ENCODE measurements around the gene USHBP1. TPM values are rescaled to one million over a fixed set of nuclear protein-coding genes. Genes with fewer than 3 reads are reported as not detected.

USHBP1 gene
- total and polyA plus RNA-seq, 2 donors from 2014 or later = 7.2 to 8.9 TPM

DNA sequence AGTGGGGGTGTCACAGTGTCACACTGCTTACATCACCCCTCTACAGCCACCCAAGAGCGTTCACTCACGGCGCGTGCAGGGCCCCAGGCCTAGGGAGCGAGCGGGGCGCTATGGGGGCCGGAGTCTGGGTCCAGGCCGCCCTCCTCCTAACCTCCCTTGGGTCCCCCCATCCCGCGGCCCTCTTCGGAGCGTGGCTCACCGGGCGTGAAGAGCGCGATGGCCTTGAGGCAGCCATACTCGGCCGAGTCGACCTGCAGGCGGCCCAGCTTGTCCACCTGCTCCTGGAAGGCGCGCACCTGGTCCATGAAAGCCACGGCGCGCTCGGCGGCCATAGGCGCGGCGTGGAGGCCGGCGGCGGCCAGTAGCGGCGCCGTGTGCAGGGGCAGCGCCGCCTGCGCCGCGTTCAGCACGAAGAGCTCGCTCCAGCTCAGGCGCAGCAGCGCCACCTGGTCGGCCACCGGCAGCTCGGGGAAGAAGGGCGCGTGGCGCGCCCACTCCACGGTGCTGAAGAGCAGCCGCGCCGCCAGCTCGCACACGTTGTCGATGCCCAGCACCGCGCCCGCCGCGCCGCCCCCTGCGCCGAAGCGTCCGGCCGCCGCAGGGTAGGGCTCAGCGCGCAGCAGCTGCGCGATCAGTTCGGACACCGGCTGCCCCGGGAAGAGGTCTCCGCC, 29.1 kb downstream of the USHBP1 start:
- H3K27ac ChIP-seq (ENCODE audit: low read depth in 2 of 2, low read length in 2 of 2) = peak overlapping the region; percentile 67 to 75
- peak overlapping the region in 1 of 3 donors; percentile 26 for H3K9ac ChIP-seq (ENCODE audit: low read length in 3 of 3)
- no peaks in the 10 kb centered on the region for H3K27me3 ChIP-seq (ENCODE audit: control insufficient read depth, insufficient read depth, low read length)
- peaks cover 0 to 16% (median 6%) of the 10 kb centered on the region in 3 donors for H3K4me1 ChIP-seq (ENCODE audit: control insufficient read depth in 2 of 3, insufficient read depth in 2 of 3, low read depth in 1 of 3, low read length in 3 of 3)
- no peaks in the 10 kb centered on the region for H3K9me3 ChIP-seq (ENCODE audit: control insufficient read depth in 2 of 3, insufficient read depth in 1 of 3, low read length in 3 of 3)
- TF ChIP-seq, protein P1, sequence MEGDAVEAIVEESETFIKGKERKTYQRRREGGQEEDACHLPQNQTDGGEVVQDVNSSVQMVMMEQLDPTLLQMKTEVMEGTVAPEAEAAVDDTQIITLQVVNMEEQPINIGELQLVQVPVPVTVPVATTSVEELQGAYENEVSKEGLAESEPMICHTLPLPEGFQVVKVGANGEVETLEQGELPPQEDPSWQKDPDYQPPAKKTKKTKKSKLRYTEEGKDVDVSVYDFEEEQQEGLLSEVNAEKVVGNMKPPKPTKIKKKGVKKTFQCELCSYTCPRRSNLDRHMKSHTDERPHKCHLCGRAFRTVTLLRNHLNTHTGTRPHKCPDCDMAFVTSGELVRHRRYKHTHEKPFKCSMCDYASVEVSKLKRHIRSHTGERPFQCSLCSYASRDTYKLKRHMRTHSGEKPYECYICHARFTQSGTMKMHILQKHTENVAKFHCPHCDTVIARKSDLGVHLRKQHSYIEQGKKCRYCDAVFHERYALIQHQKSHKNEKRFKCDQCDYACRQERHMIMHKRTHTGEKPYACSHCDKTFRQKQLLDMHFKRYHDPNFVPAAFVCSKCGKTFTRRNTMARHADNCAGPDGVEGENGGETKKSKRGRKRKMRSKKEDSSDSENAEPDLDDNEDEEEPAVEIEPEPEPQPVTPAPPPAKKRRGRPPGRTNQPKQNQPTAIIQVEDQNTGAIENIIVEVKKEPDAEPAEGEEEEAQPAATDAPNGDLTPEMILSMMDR (IDR thresholded peaks at IDR 0.05; ENCODE audit: borderline replicate concordance, extremely low read depth, insufficient read depth) = peak; percentile 53
- no peak for FAIRE-seq
- peak; percentile 71 to 91 (median 82) for DNase-seq
- peak overlapping the region; percentile 6 to 29 (median 7) for H3K4me3 ChIP-seq (ENCODE audit: low read length in 3 of 3)
- intact Hi-C loops (cut with DNase I) = no loop called here
- peaks cover 0 to 18% (median 5%) of the 10 kb centered on the region in 3 donors for H3K36me3 ChIP-seq (ENCODE audit: control insufficient read depth in 2 of 3, insufficient read depth in 3 of 3, low read length in 3 of 3)

DNA sequence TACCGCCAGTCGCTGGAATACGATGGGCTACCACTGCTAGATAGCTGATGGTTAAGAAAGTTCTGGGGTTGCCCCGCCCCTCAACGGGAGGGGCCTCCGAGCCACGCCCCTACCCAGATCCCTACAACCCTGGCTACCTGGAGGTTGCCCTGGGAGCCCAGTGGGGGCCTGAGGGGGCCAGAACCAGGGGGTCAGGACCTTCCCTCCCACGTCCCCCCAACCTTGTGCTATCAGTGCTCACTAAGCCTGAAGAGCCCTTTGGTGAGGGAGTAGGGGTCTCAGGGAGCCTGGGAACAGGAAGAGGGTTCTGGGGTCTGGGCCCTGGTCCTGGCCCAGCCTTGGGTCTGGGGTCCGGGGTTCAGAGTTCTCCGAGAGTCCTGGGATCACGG, 29.6 kb downstream of the USHBP1 start:
- intact Hi-C loops (cut with DNase I) = no loop called here
- Histone ChIP-seq H3K27ac (ENCODE audit: low read depth in 2 of 2, low read length in 2 of 2) (no peak overlapping the region), H3K4me3 (ENCODE audit: low read length in 3 of 3) (peak overlapping the region in 2 of 3 donors; percentile 7 to 29), H3K27me3 (ENCODE audit: control insufficient read depth, insufficient read depth, low read length) (no peaks in the 10 kb centered on the region), H3K4me1 (ENCODE audit: control insufficient read depth in 2 of 3, insufficient read depth in 2 of 3, low read depth in 1 of 3, low read length in 3 of 3) (peaks cover 0 to 16% (median 6%) of the 10 kb centered on the region in 3 donors), H3K36me3 (ENCODE audit: control insufficient read depth in 2 of 3, insufficient read depth in 3 of 3, low read length in 3 of 3) (peaks cover 0 to 14% (median 5%) of the 10 kb centered on the region in 3 donors), H3K9ac (ENCODE audit: low read length in 3 of 3) (peak overlapping the region in 1 of 3 donors; percentile 26), H3K9me3 (ENCODE audit: control insufficient read depth in 2 of 3, insufficient read depth in 1 of 3, low read length in 3 of 3) (no peaks in the 10 kb centered on the region)
- TF ChIP-seq, protein P1 (IDR thresholded peaks at IDR 0.05; ENCODE audit: borderline replicate concordance, extremely low read depth, insufficient read depth) = no peak
- FAIRE-seq (no peak), DNase-seq (peak in 4 of 5 donors; percentile 31 to 77 (median 54))

DNA sequence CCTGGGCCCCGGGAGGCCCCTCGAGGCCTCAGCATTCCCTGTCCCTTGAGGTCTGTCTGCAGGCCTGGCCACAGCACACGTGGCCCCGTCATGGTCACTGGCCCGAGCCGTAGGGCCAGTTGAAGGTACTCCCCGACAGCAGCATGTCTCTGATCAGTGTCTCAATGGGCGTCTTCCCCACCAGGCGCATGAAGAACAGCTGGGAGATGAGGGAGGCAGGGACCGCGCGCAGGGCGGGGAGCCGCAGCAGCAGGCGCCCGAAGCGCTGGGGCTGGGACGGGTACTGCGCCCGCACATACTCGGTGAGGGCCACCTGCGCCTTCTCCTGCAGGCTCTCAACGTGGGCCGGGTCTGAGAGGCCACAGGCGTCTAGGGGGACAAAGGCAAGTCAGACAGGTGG, 32.3 kb downstream of the USHBP1 start:
- DNase-seq (peak in 1 of 5 donors; percentile 65), FAIRE-seq (no peak)
- peaks cover 0 to 8% (median 2%) of the 10 kb centered on the region in 3 donors for H3K36me3 ChIP-seq (ENCODE audit: control insufficient read depth in 2 of 3, insufficient read depth in 3 of 3, low read length in 3 of 3)
- H3K27me3 ChIP-seq (ENCODE audit: control insufficient read depth, insufficient read depth, low read length) = no peaks in the 10 kb centered on the region
- H3K9ac ChIP-seq (ENCODE audit: low read length in 3 of 3) = no peak overlapping the region
- no peaks in the 10 kb centered on the region for H3K9me3 ChIP-seq (ENCODE audit: control insufficient read depth in 2 of 3, insufficient read depth in 1 of 3, low read length in 3 of 3)
- TF ChIP-seq, protein P1 (IDR thresholded peaks at IDR 0.05; ENCODE audit: borderline replicate concordance, extremely low read depth, insufficient read depth) = no peak
- H3K27ac ChIP-seq (ENCODE audit: low read depth in 2 of 2, low read length in 2 of 2) = no peak overlapping the region
- peaks cover 0 to 15% (median 6%) of the 10 kb centered on the region in 3 donors for H3K4me1 ChIP-seq (ENCODE audit: control insufficient read depth in 2 of 3, insufficient read depth in 2 of 3, low read depth in 1 of 3, low read length in 3 of 3)
- H3K4me3 ChIP-seq (ENCODE audit: low read length in 3 of 3) = no peak overlapping the region
- intact Hi-C loops (cut with DNase I) = no loop called here
